Smooth muscle cell (in vitro differentiated cells): ENCODE measurements around the gene RIMBP2. TPM values are rescaled to one million over a fixed set of nuclear protein-coding genes. Genes with fewer than 3 reads are reported as not detected.
A peak's percentile ranks its signal among the peaks of the same experiment; 100 is the strongest.

Source experiments
- DNase-seq: peaks from one replicate; lab custom pipeline; 2025; ENCODE audit not compliant: unreplicated experiment; lab: John Stamatoyannopoulos, UW
- H2AFZ ChIP-seq: fragments of 200-600 bp; sonication (generic); 2 replicates; pipeline ENCODE4 v1.6.0; 2016; ENCODE audit warnings: antibody characterized with exemption, low read depth, mild to moderate bottlenecking
- H3F3A ChIP-seq: fragments of 200-600 bp; sonication (generic); 2 replicates; pipeline ENCODE4 v1.6.0; 2017; ENCODE audit warnings: antibody characterized with exemption, low read depth
- H3K27ac ChIP-seq: fragments of 200-600 bp; sonication (generic); 2 replicates; pipeline ENCODE4 v1.5.1; 2016; ENCODE audit warnings: low read depth, mild to moderate bottlenecking
- H3K27me3 ChIP-seq: fragments of 200-600 bp; sonication (generic); 2 replicates; pipeline ENCODE4 v1.6.1; 2016; ENCODE audit warnings: low read depth, mild to moderate bottlenecking
- H3K36me3 ChIP-seq: fragments of 200-600 bp; sonication (generic); 2 replicates; pipeline ENCODE4 v1.5.1; 2016; ENCODE audit warnings: low read depth
- H3K4me1 ChIP-seq: fragments of 200-600 bp; sonication (generic); 2 replicates; pipeline ENCODE4 v1.5.1; 2016; ENCODE audit warnings: low read depth
- H3K4me2 ChIP-seq: fragments of 200-600 bp; sonication (generic); 2 replicates; pipeline ENCODE4 v1.6.0; 2016; ENCODE audit warnings: mild to moderate bottlenecking
- H3K4me3 ChIP-seq: fragments of 200-600 bp; sonication (generic); 2 replicates; pipeline ENCODE4 v1.5.1; 2016; ENCODE audit warnings: mild to moderate bottlenecking
- H3K79me2 ChIP-seq: fragments of 200-600 bp; sonication (generic); 2 replicates; pipeline ENCODE4 v1.6.0; 2016; ENCODE audit warnings: low read depth, mild to moderate bottlenecking
- H3K9ac ChIP-seq: fragments of 200-600 bp; sonication (generic); 2 replicates; pipeline ENCODE4 v1.6.0; 2016; ENCODE audit warnings: low read depth
- H3K9me3 ChIP-seq: fragments of 200-600 bp; sonication (generic); replicated peaks from 2 replicates; pipeline ENCODE4 v1.5.1; 2016; ENCODE audit warnings: low read depth
- H4K20me1 ChIP-seq: fragments of 200-600 bp; sonication (generic); 2 replicates; pipeline ENCODE4 v1.6.0; 2016; ENCODE audit warnings: low read depth
- CTCF ChIP-seq: fragments of 200-600 bp; sonication (generic); IDR thresholded peaks from 2 replicates; pipeline ENCODE4 v1.5.1; 2017; ENCODE audit warnings: borderline replicate concordance, mild to moderate bottlenecking, antibody characterized with exemption; ENCODE audit not compliant: insufficient read depth, poor library complexity, severe bottlenecking
- WGBS: methylation state at CpG from one replicate; pipeline ENCODE4 v1.1.7; 2016; ENCODE audit warnings: low lambda C conversion rate; 5-methylcytosine and 5-hydroxymethylcytosine counted together
- polyA plus RNA-seq: library from polyadenylated mRNA; unstranded; fragments of >200 nt; fragmentation: Nextera tagmentation; extraction: Ambion mirVana; gene quantifications from 2 replicates; pipeline ENCODE4 v1.2.1, GENCODE V29; 2016
- total RNA-seq: library from RNA; depleted of rRNA; stranded (reverse); fragments of >200 nt; gene quantifications from 2 replicates; pipeline ENCODE4 v1.2.3, GENCODE V29; 2014

The RIMBP2 gene
- total and polyA plus RNA-seq, 2 experiments from 2014 or later: 2.3 TPM; not detected in 1

- H3K9me3 ChIP-seq: no peaks in the 10 kb centered on the region
- no peak overlapping the region for H3K9ac ChIP-seq
- no peak overlapping the region for H3K27ac ChIP-seq
- no peak for DNase-seq
- peaks cover 22% of the 10 kb centered on the region for H3K4me1 ChIP-seq
- H3K4me3 ChIP-seq: peak overlapping the region; percentile 65
- peaks cover 54% of the 10 kb centered on the region for H3K27me3 ChIP-seq
- no peaks in the 10 kb centered on the region for H3F3A ChIP-seq
- WGBS: 25% methylated on average over 11 of the region's 11 CpGs
- no peaks in the 10 kb centered on the region for H3K36me3 ChIP-seq
- peak overlapping the region; percentile 94 for H3K4me2 ChIP-seq
- no peaks in the 10 kb centered on the region for H4K20me1 ChIP-seq
- no peaks in the 10 kb centered on the region for H3K79me2 ChIP-seq
- peak overlapping the region; percentile 83 for H2AFZ ChIP-seq
- TF ChIP-seq CTCF: no peak
Measured at GRCh38 chr12:130716969-130717366, 869 bp upstream of the RIMBP2 start.

- no peaks in the 10 kb centered on the region for H3F3A ChIP-seq
- no peak overlapping the region for H3K9ac ChIP-seq
- H3K4me3 ChIP-seq: peak overlapping the region; percentile 65
- no peaks in the 10 kb centered on the region for H4K20me1 ChIP-seq
- DNase-seq: no peak
- no peaks in the 10 kb centered on the region for H3K79me2 ChIP-seq
- 1% methylated on average over 37 of the region's 42 CpGs for WGBS
- peaks cover 22% of the 10 kb centered on the region for H3K4me1 ChIP-seq
- no peaks in the 10 kb centered on the region for H3K36me3 ChIP-seq
- H3K27me3 ChIP-seq: peaks cover 60% of the 10 kb centered on the region
- no peaks in the 10 kb centered on the region for H3K9me3 ChIP-seq
- H3K4me2 ChIP-seq: peak overlapping the region; percentile 94
- H3K27ac ChIP-seq: no peak overlapping the region
- TF ChIP-seq CTCF: no peak
- H2AFZ ChIP-seq: peak overlapping the region; percentile 83
Measured at GRCh38 chr12:130715150-130715997, 725 bp downstream of the RIMBP2 start.

GRCh38 chr12:130714591-130715149, 1.4 kb downstream of the RIMBP2 start:
- Histone ChIP-seq H3K4me1 (peaks cover 22% of the 10 kb centered on the region), H3K27ac (no peak overlapping the region), H3K27me3 (peaks cover 65% of the 10 kb centered on the region), H3K36me3 (no peaks in the 10 kb centered on the region), H3K4me3 (peak overlapping the region; percentile 65), H2AFZ (no peak overlapping the region), H4K20me1 (no peaks in the 10 kb centered on the region), H3K4me2 (peak overlapping the region; percentile 94), H3F3A (no peaks in the 10 kb centered on the region), H3K79me2 (no peaks in the 10 kb centered on the region), H3K9me3 (no peaks in the 10 kb centered on the region), H3K9ac (no peak overlapping the region)
- TF ChIP-seq CTCF: no peak
- no peak for DNase-seq
- WGBS: 6% methylated on average over 17 of the region's 20 CpGs
